ENCODE measurements around the gene SCGB1C1. TPM values are rescaled to one million over a fixed set of nuclear protein-coding genes. Genes with fewer than 3 reads are reported as not detected.

SCGB1C1 gene
- total and polyA plus RNA-seq, 8 donors, result not detected

- no peak for TF ChIP-seq CTCF (IDR thresholded peaks at IDR 0.05)
Observed at GRCh38 chr11:221998-222789, 29.3 kb downstream of the SCGB1C1 start.

DNA sequence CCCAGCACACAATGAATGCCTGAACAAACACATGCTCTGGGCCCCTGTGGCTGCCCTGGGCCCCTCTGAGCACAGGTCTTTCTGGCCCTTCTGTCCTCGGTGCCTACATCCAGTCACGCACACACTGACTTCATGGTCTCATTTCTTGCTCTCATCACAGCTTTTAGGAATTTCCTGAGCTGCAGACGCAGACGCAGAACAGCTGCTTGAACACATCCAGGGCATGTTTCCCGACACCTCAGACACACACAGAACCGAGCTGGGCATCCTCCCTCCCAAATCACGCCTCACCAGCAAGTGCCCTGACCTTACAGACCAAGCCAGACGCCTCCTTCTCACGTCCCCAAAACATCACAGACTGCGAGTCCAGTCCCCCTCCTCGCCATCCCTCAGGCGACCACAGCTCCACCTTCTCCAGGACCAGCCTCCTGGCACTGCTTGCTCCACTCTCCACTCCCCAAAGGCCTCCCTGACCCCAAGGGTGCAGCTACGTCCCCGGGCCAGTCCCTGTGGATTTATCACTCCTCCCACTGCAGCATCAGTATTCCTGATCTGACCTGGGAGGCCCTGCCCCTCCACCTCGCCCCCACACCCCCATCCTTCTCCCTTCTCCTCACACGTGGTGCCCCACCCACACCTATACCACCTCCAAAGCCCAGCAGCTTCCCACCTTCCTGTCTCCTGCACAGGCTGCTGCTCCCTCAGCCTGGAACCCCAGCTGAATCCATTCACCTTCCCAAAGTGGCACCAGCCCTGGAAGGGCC lies 30.3 kb downstream of the SCGB1C1 start:
- Histone ChIP-seq H3K4me3 (no peak overlapping the region), H3K36me3 (peaks cover 0 to 9% of the 10 kb centered on the region in 2 donors), H3K27ac (no peak overlapping the region), H3K27me3 (no peaks in the 10 kb centered on the region), H3K4me1 (no peaks in the 10 kb centered on the region), H3K9me3 (no peaks in the 10 kb centered on the region)
- no peak for DNase-seq
- intact Hi-C loops (cut with DNase I), result no loop called here
- TF ChIP-seq CTCF (IDR thresholded peaks at IDR 0.05), result no peak
- ATAC-seq, result no peak

More at GRCh38 chr11:221998-222789, 29.3 kb downstream of the SCGB1C1 start:
- Histone ChIP-seq H3K36me3 (peaks cover 0 to 9% of the 10 kb centered on the region in 2 donors), H3K4me3 (no peak overlapping the region), H3K9me3 (no peaks in the 10 kb centered on the region), H3K27me3 (no peaks in the 10 kb centered on the region), H3K27ac (no peak overlapping the region), H3K4me1 (no peaks in the 10 kb centered on the region)
- intact Hi-C loops (cut with DNase I), result no loop called here
- DNase-seq (no peak), ATAC-seq (no peak)

DNA sequence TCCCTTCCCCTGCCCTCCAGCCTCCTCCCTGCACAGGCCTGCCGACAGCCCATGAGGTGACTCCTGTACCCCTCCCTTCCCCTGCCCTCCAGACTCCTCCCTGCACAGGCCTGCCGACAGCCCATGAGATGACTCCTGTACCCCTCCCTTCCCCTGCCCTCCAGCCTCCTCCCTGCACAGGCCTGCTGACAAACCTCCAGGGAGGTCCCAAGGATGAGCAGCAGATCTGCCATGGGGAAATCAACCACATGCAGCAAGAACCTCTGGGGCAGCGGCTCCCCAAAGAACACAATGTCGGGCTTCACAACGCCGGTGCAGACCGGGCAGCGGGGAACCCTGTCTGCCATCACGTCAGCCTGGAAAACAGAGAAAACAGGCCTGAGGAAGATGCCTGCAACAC lies 31.0 kb downstream of the SCGB1C1 start:
- Histone ChIP-seq H3K27ac (no peak overlapping the region), H3K36me3 (peaks cover 0 to 4% of the 10 kb centered on the region in 2 donors), H3K9me3 (no peaks in the 10 kb centered on the region), H3K4me1 (no peaks in the 10 kb centered on the region), H3K27me3 (no peaks in the 10 kb centered on the region), H3K4me3 (no peak overlapping the region)
- DNase-seq, result no peak
- ATAC-seq, result no peak
- intact Hi-C loops (cut with DNase I), result no loop called here
- TF ChIP-seq CTCF (IDR thresholded peaks at IDR 0.05), result no peak

DNA sequence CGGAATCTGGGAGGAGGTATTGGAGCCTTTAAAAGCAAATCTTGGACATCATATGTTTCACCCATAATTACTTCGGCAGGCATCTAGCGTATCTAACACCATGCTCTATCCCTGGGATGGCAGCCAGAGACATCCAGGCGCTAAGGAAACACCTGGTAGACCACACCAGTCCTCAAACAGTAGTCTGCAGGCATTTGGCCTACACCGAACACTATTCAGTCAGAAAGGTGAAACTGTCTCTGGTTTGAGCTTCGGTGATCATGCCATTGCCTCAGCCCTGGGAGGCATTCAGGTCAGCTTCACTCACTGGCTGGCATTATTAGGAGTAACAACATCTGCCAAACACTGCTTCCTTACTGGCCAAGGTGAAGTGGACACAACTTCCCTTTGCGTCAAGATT lies 31.5 kb downstream of the SCGB1C1 start:
- Histone ChIP-seq H3K27ac (no peak overlapping the region), H3K36me3 (no peaks in the 10 kb centered on the region), H3K4me1 (no peaks in the 10 kb centered on the region), H3K9me3 (no peaks in the 10 kb centered on the region), H3K27me3 (no peaks in the 10 kb centered on the region), H3K4me3 (no peak overlapping the region)
- TF ChIP-seq CTCF (IDR thresholded peaks at IDR 0.05), result no peak
- DNase-seq, result no peak
- no peak for ATAC-seq
- intact Hi-C loops (cut with DNase I), result no loop called here

- H3K9me3 ChIP-seq, result no peaks in the 10 kb centered on the region
- DNase-seq (no peak), ATAC-seq (peak; percentile 98)
- no peaks in the 10 kb centered on the region for H3K27me3 ChIP-seq
- no peak for TF ChIP-seq CTCF (IDR thresholded peaks at IDR 0.05)
- no peaks in the 10 kb centered on the region for H3K36me3 ChIP-seq
- H3K4me3 ChIP-seq, result no peak overlapping the region
- no peaks in the 10 kb centered on the region for H3K4me1 ChIP-seq
- H3K27ac ChIP-seq, result peak overlapping the region; percentile 57
- intact Hi-C loops (cut with DNase I), result no loop called here
Observed at GRCh38 chr11:225734-226453, 33.0 kb downstream of the SCGB1C1 start.

Data from left lung (tissue), 10 donors.